Measurements from ENCODE around the gene LBP.
"Not testable (repeated sequence)": the region's sequence is repeated elsewhere in the genome, so short reads cannot be mapped to it uniquely, and the experiment has no call there.

The LBP gene

GRCh38 chr20:38324159-38324558, 22.1 kb upstream of the LBP start:
- Histone ChIP-seq H3K27ac (ENCODE audit: low read length) (no peak overlapping the region), H3K36me3 (ENCODE audit: control insufficient read depth, low read depth, low read length) (no peaks in the 10 kb centered on the region), H3K9me3 (ENCODE audit: control insufficient read depth, low read depth, low read length) (no peaks in the 10 kb centered on the region), H3K27me3 (ENCODE audit: control insufficient read depth, insufficient read depth, low read length) (no peaks in the 10 kb centered on the region), H3K4me3 (ENCODE audit: low read length) (no peak overlapping the region), H3K9ac (ENCODE audit: low read length) (no peak overlapping the region), H3K4me1 (ENCODE audit: control insufficient read depth, low read depth, low read length) (no peaks in the 10 kb centered on the region)

- no peak overlapping the region for H3K4me3 ChIP-seq (ENCODE audit: low read length)
- H3K9me3 ChIP-seq (ENCODE audit: control insufficient read depth, low read depth, low read length), result no peaks in the 10 kb centered on the region
- no peaks in the 10 kb centered on the region for H3K4me1 ChIP-seq (ENCODE audit: control insufficient read depth, low read depth, low read length)
- H3K27me3 ChIP-seq (ENCODE audit: control insufficient read depth, insufficient read depth, low read length), result no peaks in the 10 kb centered on the region
- H3K36me3 ChIP-seq (ENCODE audit: control insufficient read depth, low read depth, low read length), result no peaks in the 10 kb centered on the region
- no peak overlapping the region for H3K9ac ChIP-seq (ENCODE audit: low read length)
- no peak overlapping the region for H3K27ac ChIP-seq (ENCODE audit: low read length)
These were observed 21.1 kb upstream of the LBP start for GRCh38 chr20:38325167-38325566.

GRCh38 chr20:38325905-38326304, 20.4 kb upstream of the LBP start:
- no peaks in the 10 kb centered on the region for H3K9me3 ChIP-seq (ENCODE audit: control insufficient read depth, low read depth, low read length)
- no peak overlapping the region for H3K4me3 ChIP-seq (ENCODE audit: low read length)
- no peak overlapping the region for H3K27ac ChIP-seq (ENCODE audit: low read length)
- H3K9ac ChIP-seq (ENCODE audit: low read length), result no peak overlapping the region
- no peaks in the 10 kb centered on the region for H3K27me3 ChIP-seq (ENCODE audit: control insufficient read depth, insufficient read depth, low read length)
- no peaks in the 10 kb centered on the region for H3K36me3 ChIP-seq (ENCODE audit: control insufficient read depth, low read depth, low read length)
- no peaks in the 10 kb centered on the region for H3K4me1 ChIP-seq (ENCODE audit: control insufficient read depth, low read depth, low read length)

- Histone ChIP-seq H3K4me3 (ENCODE audit: low read length) (no peak overlapping the region), H3K27me3 (ENCODE audit: control insufficient read depth, insufficient read depth, low read length) (no peaks in the 10 kb centered on the region), H3K36me3 (ENCODE audit: control insufficient read depth, low read depth, low read length) (no peaks in the 10 kb centered on the region), H3K27ac (ENCODE audit: low read length) (no peak overlapping the region), H3K9me3 (ENCODE audit: control insufficient read depth, low read depth, low read length) (no peaks in the 10 kb centered on the region), H3K9ac (ENCODE audit: low read length) (no peak overlapping the region), H3K4me1 (ENCODE audit: control insufficient read depth, low read depth, low read length) (no peaks in the 10 kb centered on the region)
These were observed 20.0 kb upstream of the LBP start for GRCh38 chr20:38326309-38326708.

GRCh38 chr20:38330638-38331037, 15.6 kb upstream of the LBP start:
- no peak overlapping the region for H3K27ac ChIP-seq (ENCODE audit: low read length)
- no peaks in the 10 kb centered on the region for H3K36me3 ChIP-seq (ENCODE audit: control insufficient read depth, low read depth, low read length)
- no peaks in the 10 kb centered on the region for H3K9me3 ChIP-seq (ENCODE audit: control insufficient read depth, low read depth, low read length)
- no peak overlapping the region for H3K9ac ChIP-seq (ENCODE audit: low read length)
- H3K4me3 ChIP-seq (ENCODE audit: low read length), result no peak overlapping the region
- no peaks in the 10 kb centered on the region for H3K4me1 ChIP-seq (ENCODE audit: control insufficient read depth, low read depth, low read length)
- no peaks in the 10 kb centered on the region for H3K27me3 ChIP-seq (ENCODE audit: control insufficient read depth, insufficient read depth, low read length)

- no peaks in the 10 kb centered on the region for H3K27me3 ChIP-seq (ENCODE audit: control insufficient read depth, insufficient read depth, low read length)
- H3K36me3 ChIP-seq (ENCODE audit: control insufficient read depth, low read depth, low read length), result no peaks in the 10 kb centered on the region
These were observed 15.0 kb upstream of the LBP start for GRCh38 chr20:38331245-38331644.

GRCh38 chr20:38331814-38332213, 14.5 kb upstream of the LBP start:
- Histone ChIP-seq H3K4me3 (ENCODE audit: low read length) (no peak overlapping the region), H3K27me3 (ENCODE audit: control insufficient read depth, insufficient read depth, low read length) (no peaks in the 10 kb centered on the region), H3K36me3 (ENCODE audit: control insufficient read depth, low read depth, low read length) (no peaks in the 10 kb centered on the region), H3K9ac (ENCODE audit: low read length) (no peak overlapping the region), H3K27ac (ENCODE audit: low read length) (no peak overlapping the region), H3K4me1 (ENCODE audit: control insufficient read depth, low read depth, low read length) (no peaks in the 10 kb centered on the region), H3K9me3 (ENCODE audit: control insufficient read depth, low read depth, low read length) (no peaks in the 10 kb centered on the region)

More at GRCh38 chr20:38331245-38331644, 15.0 kb upstream of the LBP start:
- no peak overlapping the region for H3K4me3 ChIP-seq (ENCODE audit: low read length)
- H3K27ac ChIP-seq (ENCODE audit: low read length), result no peak overlapping the region
- no peak overlapping the region for H3K9ac ChIP-seq (ENCODE audit: low read length)
- H3K4me1 ChIP-seq (ENCODE audit: control insufficient read depth, low read depth, low read length), result no peaks in the 10 kb centered on the region
- no peaks in the 10 kb centered on the region for H3K9me3 ChIP-seq (ENCODE audit: control insufficient read depth, low read depth, low read length)

GRCh38 chr20:38334016-38334415, 12.3 kb upstream of the LBP start:
- H3K9me3 ChIP-seq (ENCODE audit: control insufficient read depth, low read depth, low read length), result peaks cover 3% of the 10 kb centered on the region
- no peak overlapping the region for H3K4me3 ChIP-seq (ENCODE audit: low read length)
- H3K36me3 ChIP-seq (ENCODE audit: control insufficient read depth, low read depth, low read length), result no peaks in the 10 kb centered on the region

GRCh38 chr20:38336726-38337125, 9.6 kb upstream of the LBP start:
- H3K9ac ChIP-seq (ENCODE audit: low read length), result no peak overlapping the region
- no peak overlapping the region for H3K27ac ChIP-seq (ENCODE audit: low read length)
- H3K27me3 ChIP-seq (ENCODE audit: control insufficient read depth, insufficient read depth, low read length), result no peaks in the 10 kb centered on the region
- H3K36me3 ChIP-seq (ENCODE audit: control insufficient read depth, low read depth, low read length), result no peaks in the 10 kb centered on the region
- H3K4me1 ChIP-seq (ENCODE audit: control insufficient read depth, low read depth, low read length), result peaks cover 21% of the 10 kb centered on the region
- H3K9me3 ChIP-seq (ENCODE audit: control insufficient read depth, low read depth, low read length), result peaks cover 3% of the 10 kb centered on the region
- H3K4me3 ChIP-seq (ENCODE audit: low read length), result no peak overlapping the region

More at GRCh38 chr20:38334016-38334415, 12.3 kb upstream of the LBP start:
- Histone ChIP-seq H3K27me3 (ENCODE audit: control insufficient read depth, insufficient read depth, low read length) (no peaks in the 10 kb centered on the region), H3K9ac (ENCODE audit: low read length) (no peak overlapping the region), H3K4me1 (ENCODE audit: control insufficient read depth, low read depth, low read length) (peaks cover 1% of the 10 kb centered on the region), H3K27ac (ENCODE audit: low read length) (no peak overlapping the region)

GRCh38 chr20:38337561-38338140, 8.6 kb upstream of the LBP start:
- H3K4me3 ChIP-seq (ENCODE audit: low read length), result no peak overlapping the region
- H3K27ac ChIP-seq (ENCODE audit: low read length), result no peak overlapping the region

GRCh38 chr20:38338849-38339520, 7.3 kb upstream of the LBP start:
- no peak overlapping the region for H3K4me3 ChIP-seq (ENCODE audit: low read length)
- no peak overlapping the region for H3K9ac ChIP-seq (ENCODE audit: low read length)
- peaks cover 3% of the 10 kb centered on the region for H3K9me3 ChIP-seq (ENCODE audit: control insufficient read depth, low read depth, low read length)
- H3K27me3 ChIP-seq (ENCODE audit: control insufficient read depth, insufficient read depth, low read length), result no peaks in the 10 kb centered on the region
- H3K36me3 ChIP-seq (ENCODE audit: control insufficient read depth, low read depth, low read length), result no peaks in the 10 kb centered on the region
- no peak overlapping the region for H3K27ac ChIP-seq (ENCODE audit: low read length)
- H3K4me1 ChIP-seq (ENCODE audit: control insufficient read depth, low read depth, low read length), result peaks cover 43% of the 10 kb centered on the region

More at GRCh38 chr20:38337561-38338140, 8.6 kb upstream of the LBP start:
- H3K36me3 ChIP-seq (ENCODE audit: control insufficient read depth, low read depth, low read length), result no peaks in the 10 kb centered on the region
- H3K4me1 ChIP-seq (ENCODE audit: control insufficient read depth, low read depth, low read length), result peaks cover 30% of the 10 kb centered on the region
- H3K27me3 ChIP-seq (ENCODE audit: control insufficient read depth, insufficient read depth, low read length), result no peaks in the 10 kb centered on the region
- peaks cover 3% of the 10 kb centered on the region for H3K9me3 ChIP-seq (ENCODE audit: control insufficient read depth, low read depth, low read length)
- no peak overlapping the region for H3K9ac ChIP-seq (ENCODE audit: low read length)

GRCh38 chr20:38339521-38339896, 6.8 kb upstream of the LBP start:
- not testable (repeated sequence) for H3K36me3 ChIP-seq (ENCODE audit: control insufficient read depth, low read depth, low read length); H3K9ac ChIP-seq (ENCODE audit: low read length); H3K9me3 ChIP-seq (ENCODE audit: control insufficient read depth, low read depth, low read length); H3K27ac ChIP-seq (ENCODE audit: low read length); H3K4me3 ChIP-seq (ENCODE audit: low read length); H3K27me3 ChIP-seq (ENCODE audit: control insufficient read depth, insufficient read depth, low read length)
- H3K4me1 ChIP-seq (ENCODE audit: control insufficient read depth, low read depth, low read length), result peaks cover 43% of the 10 kb centered on the region

Data from iPS-18a (cell line).